Coronary artery (tissue), 2 donors: ENCODE measurements around the gene CTTNBP2.
A peak's percentile ranks its signal among the peaks of the same experiment; 100 is the strongest.

Source experiments
- DNase-seq: peaks from one replicate; pipeline ENCODE4 v3.0.0-alpha.2; 2017; ENCODE audit warnings: low spot score
- H3K27ac ChIP-seq, 2 donors: fragments of 200-600 bp; sonication (generic); one replicate each; pipeline ENCODE4 v1.5.1; 2016 to 2019
- H3K4me3 ChIP-seq: fragments of 200-600 bp; sonication (generic); 2 replicates; pipeline ENCODE4 v1.5.1; 2016; ENCODE audit warnings: mild to moderate bottlenecking, moderate library complexity
- CTCF ChIP-seq: fragments of 200-600 bp; sonication (generic); IDR thresholded peaks from one replicate; pipeline ENCODE4 v1.5.1; 2019; ENCODE audit warnings: antibody characterized with exemption

The CTTNBP2 gene

DNA sequence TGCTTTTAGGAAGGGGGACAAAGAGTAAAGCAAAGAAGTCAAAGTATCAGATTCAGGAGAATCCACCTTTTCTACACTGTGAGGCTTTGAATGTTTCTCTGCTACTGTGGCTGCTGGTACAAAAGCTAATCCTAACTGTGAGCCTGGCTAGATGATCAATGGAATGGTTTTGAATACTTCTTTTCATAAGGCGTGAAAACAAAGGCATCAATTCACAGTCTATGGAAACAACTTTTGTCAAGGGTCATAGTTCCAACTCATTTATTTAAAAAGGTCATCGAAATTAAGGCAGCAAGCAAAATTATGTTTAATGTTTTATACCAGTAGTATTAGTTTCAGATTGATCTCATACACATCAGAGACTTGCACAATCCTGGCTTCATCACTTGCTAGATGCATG is 118.1 kb downstream of the CTTNBP2 start:
- Histone ChIP-seq H3K27ac (no peak overlapping the region), H3K4me3 (no peak overlapping the region)
- TF ChIP-seq CTCF = no peak
- DNase-seq = no peak

- no peak for DNase-seq
- no peak overlapping the region for H3K27ac ChIP-seq
- TF ChIP-seq CTCF = no peak
- no peak overlapping the region for H3K4me3 ChIP-seq
These were observed 121.5 kb downstream of the CTTNBP2 start for GRCh38 chr7:117751775-117752174.

DNA sequence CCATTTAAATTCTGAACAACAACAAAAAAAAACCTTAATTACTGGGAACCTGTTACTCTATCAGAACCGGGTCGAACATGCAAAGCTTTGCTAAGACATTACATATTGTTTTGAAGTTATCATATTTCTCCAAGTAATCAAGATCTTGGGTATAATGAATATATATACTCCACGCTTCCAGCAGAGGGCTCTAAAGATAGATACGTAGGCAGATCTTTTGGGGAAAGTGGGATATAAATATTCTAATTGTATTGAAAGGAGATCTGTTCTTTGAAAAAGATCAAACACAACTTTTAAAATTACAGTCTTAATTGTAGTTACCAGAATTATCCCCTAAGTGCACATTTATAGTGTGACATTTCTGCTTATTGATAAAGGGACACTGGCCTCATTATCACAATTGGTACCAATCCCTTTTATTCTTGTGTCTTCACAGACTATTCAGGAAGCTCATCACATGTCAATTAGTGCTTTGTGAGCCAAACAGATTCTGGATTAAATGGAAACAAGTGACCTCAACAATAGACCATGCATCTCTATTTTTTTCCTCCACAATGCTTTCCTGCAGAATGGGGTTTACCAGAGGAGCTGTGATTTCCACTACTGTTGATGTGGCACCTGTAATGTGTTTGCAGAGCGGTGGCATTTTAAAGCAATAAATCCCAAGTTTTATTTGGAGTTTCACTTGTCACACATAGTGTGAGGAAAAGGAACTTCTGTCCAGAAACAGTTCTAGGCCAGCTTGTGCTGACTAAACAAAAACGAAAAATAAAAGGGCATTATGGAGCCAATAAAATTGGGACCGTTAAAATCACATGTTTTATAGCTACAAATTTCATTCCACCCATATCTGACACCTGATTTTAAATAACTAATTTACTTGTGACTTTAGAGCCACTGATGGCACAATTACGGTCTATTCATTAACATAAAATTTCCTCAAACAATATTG is 122.4 kb downstream of the CTTNBP2 start:
- peak; percentile 44 for TF ChIP-seq CTCF
- no peak for DNase-seq
- H3K27ac ChIP-seq = no peak overlapping the region
- no peak overlapping the region for H3K4me3 ChIP-seq

DNA sequence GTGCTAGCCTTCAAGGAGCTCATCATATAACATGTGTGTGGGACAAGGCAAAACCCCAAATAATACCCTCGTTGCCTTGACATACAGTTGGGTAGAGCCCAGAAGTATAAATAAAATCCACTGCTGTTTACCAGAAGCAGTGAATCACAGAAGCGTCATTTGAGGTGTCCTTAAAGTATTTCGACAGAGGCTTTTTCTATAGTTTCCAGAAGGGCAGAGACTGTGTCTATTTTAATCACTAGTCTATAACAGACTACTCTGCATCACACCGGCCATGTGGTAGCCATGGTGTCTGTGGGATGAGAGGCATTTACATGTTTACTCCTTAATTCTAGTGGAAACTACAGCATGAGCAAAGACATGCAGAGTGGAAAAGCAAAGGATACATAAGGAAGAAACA is 131.3 kb downstream of the CTTNBP2 start:
- DNase-seq = no peak
- TF ChIP-seq CTCF = no peak
- no peak overlapping the region for H3K4me3 ChIP-seq
- no peak overlapping the region for H3K27ac ChIP-seq

GRCh38 chr7:117739085-117739484 is 134.2 kb downstream of the CTTNBP2 start:
- TF ChIP-seq CTCF = no peak
- Histone ChIP-seq H3K27ac (no peak overlapping the region), H3K4me3 (no peak overlapping the region)
- no peak for DNase-seq

DNA sequence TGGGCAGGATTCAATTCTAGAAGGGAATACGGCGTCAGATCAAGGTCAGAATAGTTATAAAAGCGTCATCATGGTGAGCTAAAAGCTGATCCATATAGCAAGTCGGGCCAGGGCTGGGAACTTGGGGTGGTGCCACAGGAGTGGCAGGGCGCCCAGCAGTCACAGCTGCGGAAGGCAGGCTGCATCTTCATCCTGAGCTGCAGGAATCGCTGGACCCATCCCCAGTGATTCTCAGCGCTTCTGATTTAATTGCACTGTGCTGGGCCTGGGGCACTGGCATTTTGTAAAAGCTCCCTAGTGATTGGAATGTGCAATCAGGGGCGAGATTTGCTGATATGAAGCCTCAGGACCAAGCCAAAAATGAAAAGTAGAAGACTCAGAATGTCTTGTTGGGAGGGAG is 135.3 kb downstream of the CTTNBP2 start:
- DNase-seq = no peak
- TF ChIP-seq CTCF = no peak
- no peak overlapping the region for H3K27ac ChIP-seq
- H3K4me3 ChIP-seq = no peak overlapping the region

- Histone ChIP-seq H3K4me3 (no peak overlapping the region), H3K27ac (no peak overlapping the region)
- TF ChIP-seq CTCF = no peak
- no peak for DNase-seq
These were observed 141.8 kb downstream of the CTTNBP2 start for GRCh38 chr7:117731455-117731854.
